Body of pancreas (tissue), 4 donors: Measurements from ENCODE around the gene RAB34.

Experiments
- POLR2A ChIP-seq, 3 donors: fragments of 450-650 bp; IDR thresholded peaks; one replicate each; pipeline ENCODE4 v1.6.1; 2016; ENCODE audit warnings: antibody characterized with exemption in 3 of 3, mild to moderate bottlenecking in 2 of 3
- TF ChIP-seq, protein P1 (sequence below), 7 experiments: fragments of 450-650 bp in 4 of 7; fragments of 200-600 bp in 3 of 7; sonication (generic) in 3 of 7; IDR thresholded peaks; one replicate each; pipeline ENCODE4 v1.5.1; 2016 to 2019; ENCODE audit warnings: antibody characterized with exemption in 7 of 7

GRCh38 chr17:28740406-28741357 lies 23.0 kb upstream of the RAB34 start:
- TF ChIP-seq, protein P1, sequence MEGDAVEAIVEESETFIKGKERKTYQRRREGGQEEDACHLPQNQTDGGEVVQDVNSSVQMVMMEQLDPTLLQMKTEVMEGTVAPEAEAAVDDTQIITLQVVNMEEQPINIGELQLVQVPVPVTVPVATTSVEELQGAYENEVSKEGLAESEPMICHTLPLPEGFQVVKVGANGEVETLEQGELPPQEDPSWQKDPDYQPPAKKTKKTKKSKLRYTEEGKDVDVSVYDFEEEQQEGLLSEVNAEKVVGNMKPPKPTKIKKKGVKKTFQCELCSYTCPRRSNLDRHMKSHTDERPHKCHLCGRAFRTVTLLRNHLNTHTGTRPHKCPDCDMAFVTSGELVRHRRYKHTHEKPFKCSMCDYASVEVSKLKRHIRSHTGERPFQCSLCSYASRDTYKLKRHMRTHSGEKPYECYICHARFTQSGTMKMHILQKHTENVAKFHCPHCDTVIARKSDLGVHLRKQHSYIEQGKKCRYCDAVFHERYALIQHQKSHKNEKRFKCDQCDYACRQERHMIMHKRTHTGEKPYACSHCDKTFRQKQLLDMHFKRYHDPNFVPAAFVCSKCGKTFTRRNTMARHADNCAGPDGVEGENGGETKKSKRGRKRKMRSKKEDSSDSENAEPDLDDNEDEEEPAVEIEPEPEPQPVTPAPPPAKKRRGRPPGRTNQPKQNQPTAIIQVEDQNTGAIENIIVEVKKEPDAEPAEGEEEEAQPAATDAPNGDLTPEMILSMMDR (IDR thresholded peaks at IDR 0.05), result no peak
- TF ChIP-seq POLR2A (IDR thresholded peaks at IDR 0.05), result no peak
